Brain microvascular endothelial cell (primary cell): ENCODE measurements around the gene SNRNP27.
A peak's percentile ranks its signal among the peaks of the same experiment; 100 is the strongest.

ENCODE experiments used
- DNase-seq: peaks from one replicate; pipeline ENCODE4 v3.0.0-alpha.2; 2020
- H3K27ac ChIP-seq: fragments of 250-450 bp; sonication (Bioruptor Pico); 2 replicates; pipeline ENCODE4 v1.5.1; 2020; ENCODE audit warnings: mild to moderate bottlenecking, moderate library complexity
- H3K27me3 ChIP-seq: fragments of 250-450 bp; sonication (Bioruptor Pico); replicated peaks from 2 replicates; pipeline ENCODE4 v1.5.1; 2020; ENCODE audit warnings: mild to moderate bottlenecking
- H3K36me3 ChIP-seq: fragments of 250-450 bp; sonication (Bioruptor Pico); replicated peaks from 2 replicates; pipeline ENCODE4 v1.5.1; 2020; ENCODE audit warnings: mild to moderate bottlenecking
- H3K4me3 ChIP-seq: 2 replicates; pipeline ENCODE4 v1.5.1; 2011; ENCODE audit warnings: low read depth, mild to moderate bottlenecking, control low read depth, low read length, moderate library complexity
- in situ Hi-C: cut with HindIII; loops from 2 replicates; pipeline ENCODE4 v1.10.0; 2017; ENCODE audit warnings: low sequenced_read_pairs, low pct_ligation_motif_present
- TF ChIP-seq, protein P1 (sequence below): IDR thresholded peaks from 2 replicates; pipeline ENCODE4 v1.5.1; 2011; ENCODE audit warnings: low read depth, mild to moderate bottlenecking, moderate library complexity, low read length, control low read depth, inconsistent platforms; ENCODE audit errors: missing control alignments

SNRNP27 gene

DNA sequence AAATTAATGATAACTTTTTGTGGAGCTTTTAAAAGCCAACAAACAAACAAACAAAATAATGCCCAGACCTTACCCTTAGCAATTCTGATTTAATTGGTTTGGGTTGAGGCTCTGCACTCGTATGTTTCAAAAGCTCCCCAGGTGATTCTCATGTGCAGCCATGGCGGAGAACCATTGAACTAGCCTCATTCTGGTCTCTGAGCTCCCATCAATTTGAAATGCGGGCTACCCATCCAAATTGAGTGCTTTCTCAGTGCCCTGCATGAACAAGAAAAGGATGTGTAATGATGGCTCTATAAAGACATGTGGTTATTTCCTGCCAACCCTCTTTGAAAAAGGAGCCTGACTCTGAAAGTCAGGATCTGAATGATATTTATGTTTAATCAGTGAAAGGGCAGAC lies 29.4 kb downstream of the SNRNP27 start:
- no peak for DNase-seq
- Histone ChIP-seq H3K36me3 (peaks cover 18% of the 10 kb centered on the region), H3K27me3 (no peaks in the 10 kb centered on the region), H3K4me3 (no peak overlapping the region), H3K27ac (no peak overlapping the region)
- in situ Hi-C loops, result loop anchor here (25.0 kb wide), 1 partner anchor 214 kb away; no protein-coding TSS in a partner anchor
- TF ChIP-seq, protein P1, sequence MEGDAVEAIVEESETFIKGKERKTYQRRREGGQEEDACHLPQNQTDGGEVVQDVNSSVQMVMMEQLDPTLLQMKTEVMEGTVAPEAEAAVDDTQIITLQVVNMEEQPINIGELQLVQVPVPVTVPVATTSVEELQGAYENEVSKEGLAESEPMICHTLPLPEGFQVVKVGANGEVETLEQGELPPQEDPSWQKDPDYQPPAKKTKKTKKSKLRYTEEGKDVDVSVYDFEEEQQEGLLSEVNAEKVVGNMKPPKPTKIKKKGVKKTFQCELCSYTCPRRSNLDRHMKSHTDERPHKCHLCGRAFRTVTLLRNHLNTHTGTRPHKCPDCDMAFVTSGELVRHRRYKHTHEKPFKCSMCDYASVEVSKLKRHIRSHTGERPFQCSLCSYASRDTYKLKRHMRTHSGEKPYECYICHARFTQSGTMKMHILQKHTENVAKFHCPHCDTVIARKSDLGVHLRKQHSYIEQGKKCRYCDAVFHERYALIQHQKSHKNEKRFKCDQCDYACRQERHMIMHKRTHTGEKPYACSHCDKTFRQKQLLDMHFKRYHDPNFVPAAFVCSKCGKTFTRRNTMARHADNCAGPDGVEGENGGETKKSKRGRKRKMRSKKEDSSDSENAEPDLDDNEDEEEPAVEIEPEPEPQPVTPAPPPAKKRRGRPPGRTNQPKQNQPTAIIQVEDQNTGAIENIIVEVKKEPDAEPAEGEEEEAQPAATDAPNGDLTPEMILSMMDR, result no peak

DNA sequence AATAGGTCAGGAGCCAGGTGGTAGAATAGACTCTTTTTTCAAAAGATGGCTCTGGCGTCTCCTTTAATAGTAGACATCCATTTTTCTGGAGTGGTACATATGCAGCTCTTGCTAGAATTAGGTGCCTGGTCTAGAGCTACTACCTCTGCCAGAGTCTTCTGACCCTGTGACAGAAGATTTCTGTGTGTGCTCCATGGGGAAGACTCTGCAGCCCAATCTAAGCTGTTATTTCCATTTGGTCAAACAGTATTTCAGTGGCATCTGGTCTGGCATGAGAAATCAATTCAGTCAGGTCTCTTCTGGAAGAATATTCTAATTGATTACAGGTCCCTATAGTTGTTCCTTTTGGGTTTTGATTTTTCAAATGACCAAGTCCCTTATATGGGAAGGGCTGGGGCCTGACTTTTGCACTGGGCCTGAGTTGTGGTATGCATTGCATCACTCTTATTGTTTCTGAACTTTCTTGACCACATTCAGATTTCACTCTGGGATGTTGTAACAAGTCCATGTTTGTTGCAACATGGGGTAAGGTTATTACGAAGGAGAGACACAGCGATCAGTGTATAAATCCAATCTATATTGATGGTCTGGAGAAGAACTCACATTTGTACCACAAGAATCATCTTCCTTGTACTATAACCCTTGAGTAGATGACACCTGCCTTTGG lies 33.2 kb downstream of the SNRNP27 start:
- in situ Hi-C loops, result loop anchor here (25.0 kb wide), 1 partner anchor 160 kb away; the partner anchor contains the start of gene PCBP1
- no peak for DNase-seq
- peaks cover 19% of the 10 kb centered on the region for H3K36me3 ChIP-seq
- TF ChIP-seq, protein P1, result no peak
- H3K27ac ChIP-seq, result no peak overlapping the region
- no peak overlapping the region for H3K4me3 ChIP-seq
- no peaks in the 10 kb centered on the region for H3K27me3 ChIP-seq

DNA sequence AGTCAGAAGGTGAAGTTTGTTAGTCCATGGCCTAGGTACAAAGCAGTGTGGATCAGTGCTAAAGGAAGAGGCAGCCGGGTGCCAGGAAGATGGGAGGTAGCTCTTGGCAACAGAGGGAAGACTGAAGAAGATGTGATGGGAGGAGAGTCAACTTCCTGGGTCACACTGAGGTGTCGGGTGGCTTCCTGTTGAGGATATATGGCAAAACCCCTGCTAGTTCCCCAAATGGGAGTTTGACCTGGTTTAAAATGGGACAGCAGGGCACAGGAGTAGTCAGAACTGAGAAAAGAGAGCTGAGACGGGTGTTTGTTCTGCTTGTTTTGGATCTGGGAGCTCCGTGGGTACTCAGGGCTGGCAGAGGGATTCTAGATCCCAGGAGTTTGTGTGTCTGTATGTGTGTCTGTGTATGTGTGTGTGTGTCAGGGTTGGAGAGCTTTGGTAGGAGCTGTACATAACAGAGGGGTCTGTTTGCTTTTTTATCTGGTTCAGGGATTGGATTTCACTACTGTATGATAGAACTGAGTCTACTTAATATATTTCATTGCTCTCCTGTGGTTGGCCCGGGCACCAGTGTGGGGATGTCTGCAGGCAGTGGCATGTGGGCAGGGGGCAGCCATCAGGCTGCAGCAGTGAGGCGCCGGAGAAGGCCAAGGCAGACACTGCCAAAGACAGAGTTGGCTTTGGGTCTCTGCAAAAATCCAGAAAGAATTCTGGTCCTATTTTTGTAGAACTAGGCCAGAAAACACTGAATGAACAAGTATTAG lies 38.3 kb downstream of the SNRNP27 start:
- in situ Hi-C loops, result loop anchor here (25.0 kb wide), 1 partner anchor 155 kb away; the partner anchor contains the start of gene PCBP1

DNA sequence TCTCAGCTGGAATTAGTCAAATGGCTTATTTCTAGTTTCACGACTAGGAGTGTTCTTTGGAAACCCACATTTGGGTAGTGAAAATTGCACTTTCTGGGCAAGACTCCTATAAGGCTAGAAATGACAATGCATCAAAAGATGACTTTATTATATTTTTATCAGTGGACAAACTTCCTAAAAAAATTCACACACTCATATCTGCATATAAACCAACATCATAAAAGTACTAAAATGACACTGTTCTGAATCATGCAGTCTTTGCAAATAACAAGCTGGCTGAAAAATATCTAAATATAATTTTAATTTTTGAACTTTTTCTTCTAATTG lies 38.8 kb downstream of the SNRNP27 start:
- peaks cover 23% of the 10 kb centered on the region for H3K36me3 ChIP-seq
- in situ Hi-C loops, result loop anchor here (25.0 kb wide), 1 partner anchor 155 kb away; the partner anchor contains the start of gene PCBP1
- peak overlapping the region; percentile 27 for H3K27ac ChIP-seq
- DNase-seq, result no peak
- H3K4me3 ChIP-seq, result no peak overlapping the region
- H3K27me3 ChIP-seq, result no peaks in the 10 kb centered on the region
- TF ChIP-seq, protein P1, result no peak

More for the DNA sequence above, 38.3 kb downstream of the SNRNP27 start:
- DNase-seq, result no peak
- H3K27me3 ChIP-seq, result no peaks in the 10 kb centered on the region
- TF ChIP-seq, protein P1, result no peak
- no peak overlapping the region for H3K4me3 ChIP-seq
- no peak overlapping the region for H3K27ac ChIP-seq
- peaks cover 22% of the 10 kb centered on the region for H3K36me3 ChIP-seq

DNA sequence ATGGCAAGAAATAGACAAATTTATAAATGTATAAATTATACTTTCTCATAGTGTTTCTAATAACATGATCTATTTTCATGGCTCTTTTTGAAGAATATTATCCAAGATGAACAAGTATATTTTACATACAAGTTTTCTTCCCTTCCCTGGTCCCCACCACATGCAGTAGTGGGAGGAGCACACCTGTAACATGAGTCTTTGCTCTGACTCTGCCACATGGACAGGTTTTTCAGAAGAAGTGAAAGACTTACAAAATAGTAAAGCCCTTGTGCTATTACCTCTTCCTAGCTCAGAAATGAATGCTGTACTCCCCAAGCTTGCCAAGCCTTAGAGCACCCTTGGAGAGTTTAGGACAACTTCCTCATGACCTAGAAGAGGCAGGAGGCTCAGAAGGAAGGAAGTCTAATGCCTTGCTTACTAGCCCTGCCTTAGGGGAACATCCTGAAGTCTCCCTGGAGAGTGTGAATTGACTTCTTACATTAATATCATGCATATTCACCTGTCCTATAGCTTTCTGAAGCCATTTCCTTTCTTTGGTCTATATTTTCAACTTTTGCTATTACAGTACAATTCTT lies 39.6 kb downstream of the SNRNP27 start:
- Histone ChIP-seq H3K27ac (peak overlapping the region; percentile 96), H3K27me3 (no peaks in the 10 kb centered on the region), H3K4me3 (no peak overlapping the region), H3K36me3 (peaks cover 29% of the 10 kb centered on the region)
- TF ChIP-seq, protein P1, result no peak
- in situ Hi-C loops, result loop anchor here (25.0 kb wide), 1 partner anchor 154 kb away; the partner anchor contains the start of gene PCBP1
- no peak for DNase-seq
